GM10266 (cell line): ENCODE measurements around the gene TACSTD2.
"Not testable (repeated sequence)": the region's sequence is repeated elsewhere in the genome, so short reads cannot be mapped to it uniquely, and the experiment has no call there.

ENCODE experiments used
- DNase-seq: peaks from one replicate; pipeline ENCODE4 v3.0.0; 2012; ENCODE audit errors: extremely low spot score
- TF ChIP-seq, protein P1 (sequence below): IDR thresholded peaks from 2 replicates; pipeline ENCODE4 v1.5.1; 2012; ENCODE audit warnings: mild to moderate bottlenecking, low read depth; ENCODE audit not compliant: control insufficient read depth, insufficient read depth; ENCODE audit errors: missing control alignments

TACSTD2 gene

DNA sequence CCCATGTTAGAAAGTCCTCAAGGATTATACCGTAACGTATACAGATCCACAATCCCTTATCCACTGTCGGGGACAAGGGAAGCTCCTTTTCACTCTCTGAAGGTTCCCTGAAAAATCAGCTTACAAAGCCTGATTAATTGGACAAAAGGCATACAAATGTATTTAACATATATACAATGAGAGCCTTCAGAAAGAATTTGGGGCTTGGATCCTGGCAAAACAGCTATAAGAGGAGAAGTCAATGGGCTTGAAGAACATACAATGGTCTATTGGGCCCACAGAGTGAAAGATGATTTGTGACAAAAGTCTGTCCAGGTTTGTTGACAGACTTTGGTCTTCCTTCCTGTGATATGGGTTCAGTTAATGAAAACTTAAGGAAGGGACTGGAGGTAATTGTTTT is 10.7 kb downstream of the TACSTD2 start:
- TF ChIP-seq, protein P1, sequence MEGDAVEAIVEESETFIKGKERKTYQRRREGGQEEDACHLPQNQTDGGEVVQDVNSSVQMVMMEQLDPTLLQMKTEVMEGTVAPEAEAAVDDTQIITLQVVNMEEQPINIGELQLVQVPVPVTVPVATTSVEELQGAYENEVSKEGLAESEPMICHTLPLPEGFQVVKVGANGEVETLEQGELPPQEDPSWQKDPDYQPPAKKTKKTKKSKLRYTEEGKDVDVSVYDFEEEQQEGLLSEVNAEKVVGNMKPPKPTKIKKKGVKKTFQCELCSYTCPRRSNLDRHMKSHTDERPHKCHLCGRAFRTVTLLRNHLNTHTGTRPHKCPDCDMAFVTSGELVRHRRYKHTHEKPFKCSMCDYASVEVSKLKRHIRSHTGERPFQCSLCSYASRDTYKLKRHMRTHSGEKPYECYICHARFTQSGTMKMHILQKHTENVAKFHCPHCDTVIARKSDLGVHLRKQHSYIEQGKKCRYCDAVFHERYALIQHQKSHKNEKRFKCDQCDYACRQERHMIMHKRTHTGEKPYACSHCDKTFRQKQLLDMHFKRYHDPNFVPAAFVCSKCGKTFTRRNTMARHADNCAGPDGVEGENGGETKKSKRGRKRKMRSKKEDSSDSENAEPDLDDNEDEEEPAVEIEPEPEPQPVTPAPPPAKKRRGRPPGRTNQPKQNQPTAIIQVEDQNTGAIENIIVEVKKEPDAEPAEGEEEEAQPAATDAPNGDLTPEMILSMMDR, result no peak

DNA sequence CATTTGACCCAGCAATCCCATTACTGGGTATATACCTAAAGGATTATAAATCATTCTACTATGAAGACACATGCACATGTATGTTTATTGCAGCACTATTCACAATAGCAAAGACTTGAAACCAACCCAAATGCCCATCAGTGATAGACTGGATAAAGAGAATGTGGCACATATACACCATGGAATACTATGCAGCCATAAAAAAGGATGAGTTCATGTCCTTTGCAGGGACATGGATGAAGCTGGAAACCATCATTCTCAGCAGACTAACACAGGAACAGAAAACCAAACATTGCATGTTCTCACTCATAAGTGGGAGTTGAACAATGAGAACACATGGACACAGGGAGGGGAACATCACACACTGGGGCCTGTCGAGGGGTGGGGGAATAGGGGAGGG is 13.3 kb downstream of the TACSTD2 start:
- not testable (repeated sequence) for DNase-seq

More for the DNA sequence above, 10.7 kb downstream of the TACSTD2 start:
- no peak for DNase-seq

DNA sequence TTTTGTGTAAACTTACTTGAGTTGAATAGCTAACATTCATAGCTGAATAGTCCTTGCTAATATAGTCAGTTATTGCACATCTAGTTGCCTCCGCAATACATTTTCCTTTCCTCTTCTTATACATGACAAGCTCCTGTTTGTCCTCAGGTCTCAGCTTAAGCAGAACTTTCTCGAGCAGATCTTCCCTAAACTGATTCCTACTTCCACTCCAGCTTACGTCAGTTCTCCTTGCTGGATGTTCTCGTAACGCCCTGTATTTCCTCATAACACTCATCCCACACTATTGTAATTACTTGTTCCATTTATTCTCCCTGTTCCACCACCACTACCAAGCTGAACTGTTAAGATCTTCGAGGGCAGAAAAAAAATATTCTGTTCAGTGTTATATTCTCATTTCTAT is 15.4 kb downstream of the TACSTD2 start:
- TF ChIP-seq, protein P1, result no peak
- DNase-seq, result no peak

DNA sequence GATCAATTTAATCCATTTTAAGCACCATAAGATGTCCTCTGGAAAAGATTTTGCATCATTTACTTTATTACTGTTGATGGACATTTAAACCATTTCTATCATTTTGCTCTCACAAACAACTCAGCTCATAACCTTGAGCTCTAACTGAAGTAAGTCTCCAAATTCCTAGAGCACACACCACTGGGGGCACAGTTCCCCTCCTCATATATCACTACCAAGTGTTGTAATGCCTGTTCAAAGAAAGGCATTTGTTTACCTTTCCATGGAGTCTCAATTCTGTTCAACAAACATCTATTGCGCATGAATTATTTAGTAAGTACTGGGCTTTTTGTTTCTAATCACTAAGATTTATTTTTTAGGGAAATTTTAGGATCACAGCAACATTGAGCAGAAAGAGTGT is 21.7 kb downstream of the TACSTD2 start:
- no peak for DNase-seq
- TF ChIP-seq, protein P1, result no peak

DNA sequence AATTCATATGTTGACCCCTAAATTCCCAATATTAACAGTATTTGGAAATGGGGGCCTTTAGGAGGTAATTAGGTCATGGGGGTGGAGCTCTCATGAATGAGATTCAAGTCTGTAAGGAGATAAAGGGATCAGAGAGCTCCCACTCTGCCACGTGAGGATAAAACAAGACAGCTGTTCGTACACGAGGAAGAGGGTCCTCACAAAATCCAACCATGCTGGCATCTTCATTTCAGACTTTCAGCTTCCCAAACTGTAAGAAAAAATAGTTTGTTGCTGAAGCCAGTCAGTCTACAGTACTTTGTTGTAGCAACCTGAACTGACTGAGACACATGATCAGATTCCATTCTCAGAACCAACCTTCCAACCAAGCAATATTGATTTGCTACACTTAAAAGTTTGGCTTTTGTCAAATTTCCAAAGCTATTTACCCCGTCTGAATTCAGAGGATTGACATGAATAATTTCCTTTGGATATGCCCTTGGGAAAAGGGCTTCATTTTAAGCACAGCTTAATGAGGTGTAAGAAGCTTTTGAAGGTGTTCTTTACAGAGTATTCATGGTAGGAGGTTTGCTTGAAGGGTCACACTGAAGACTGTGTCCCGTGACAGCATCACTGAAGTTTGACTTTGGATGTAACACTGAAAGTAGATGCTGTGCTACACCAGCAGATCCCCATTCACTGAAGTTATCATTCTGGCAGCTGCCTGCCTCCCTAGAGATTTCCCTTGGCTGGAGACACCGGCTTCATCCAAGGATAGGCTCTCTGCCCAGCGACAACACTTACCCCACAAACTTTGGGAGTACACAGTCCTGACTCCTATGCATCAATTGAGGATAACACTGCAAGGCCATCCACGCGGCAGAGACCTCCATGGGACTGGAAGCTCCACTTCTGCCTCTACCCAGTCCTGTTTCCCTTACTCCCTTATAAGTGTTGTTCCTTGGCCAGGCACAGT is 25.6 kb downstream of the TACSTD2 start:
- no peak for DNase-seq
- TF ChIP-seq, protein P1, result no peak

DNA sequence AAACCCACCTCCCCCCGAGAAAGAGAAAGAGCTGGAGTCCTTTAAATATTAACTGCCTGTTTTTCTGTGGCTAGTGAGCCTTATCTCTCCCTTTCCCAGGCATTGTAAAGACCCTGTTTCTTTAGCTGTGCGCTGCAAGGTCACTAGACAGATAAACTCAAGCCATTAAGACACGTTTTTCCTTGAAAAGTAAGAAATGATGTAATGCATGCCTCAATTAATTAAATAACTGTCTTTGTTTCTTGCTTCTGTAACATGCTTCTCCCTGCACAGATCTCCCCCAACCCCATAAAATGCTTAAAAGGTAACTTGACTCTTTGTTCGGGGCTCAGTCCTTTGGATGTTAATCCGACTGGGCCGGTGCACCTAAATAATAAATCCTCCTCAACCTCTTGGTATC is 27.8 kb downstream of the TACSTD2 start:
- not testable (repeated sequence) for DNase-seq

DNA sequence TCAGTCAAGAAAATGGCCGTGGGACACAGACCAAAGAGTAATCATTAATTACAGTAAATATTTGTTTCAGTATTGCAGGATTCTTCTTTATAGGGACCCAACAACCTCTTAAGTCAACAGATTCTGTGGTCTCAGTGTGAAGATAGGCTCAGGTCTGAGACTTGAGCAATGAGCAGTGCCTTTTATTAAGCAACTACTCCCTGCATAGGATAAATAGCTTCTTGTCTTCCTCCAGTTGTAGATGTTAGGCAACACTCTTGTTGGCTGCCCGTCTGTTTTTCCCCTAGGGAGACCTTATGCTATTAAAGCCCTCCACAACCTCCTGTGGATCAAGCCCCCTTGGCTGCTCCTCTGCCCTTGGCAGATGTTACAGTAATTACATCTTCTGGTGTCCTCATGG is 28.7 kb downstream of the TACSTD2 start:
- TF ChIP-seq, protein P1, result no peak
- no peak for DNase-seq

DNA sequence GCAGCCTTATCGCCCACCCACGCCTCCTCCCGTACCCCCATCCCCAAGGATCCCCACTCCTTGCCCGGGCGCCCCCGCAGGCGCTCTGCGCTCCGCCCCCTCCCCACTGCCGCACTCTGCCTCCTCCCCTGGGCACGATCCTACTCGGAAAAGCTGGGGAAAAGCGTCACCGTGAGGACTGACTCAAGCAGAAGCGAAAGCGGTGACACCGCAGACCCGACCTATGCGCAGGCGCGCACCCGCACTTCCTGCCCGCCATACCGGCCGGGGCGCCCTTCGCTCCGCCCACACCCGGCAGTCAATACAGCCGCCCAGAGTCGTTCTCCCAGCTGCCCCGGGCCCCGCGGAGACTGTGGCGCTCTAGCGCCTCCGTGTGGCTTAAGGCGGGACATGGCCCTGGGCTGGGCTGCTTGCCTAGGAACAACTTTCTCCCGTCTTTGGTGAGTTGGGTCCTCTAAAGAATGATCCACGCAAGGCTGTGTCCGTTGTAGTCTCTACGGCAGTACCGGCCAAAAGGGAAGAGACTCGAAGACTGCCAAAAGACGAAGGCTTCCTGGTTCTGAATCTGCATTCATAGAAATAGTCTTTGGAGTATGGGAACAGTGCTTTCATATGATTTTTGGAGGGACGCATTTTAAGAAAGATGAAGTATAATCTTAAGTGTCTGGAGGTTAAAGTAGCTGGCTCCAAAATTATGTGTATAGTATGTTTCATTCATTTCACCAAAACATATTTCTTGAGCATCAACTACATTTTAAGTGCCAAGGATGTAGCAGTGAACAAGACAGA is 30.3 kb downstream of the TACSTD2 start, which contains the start of gene OMA1:
Gene OMA1, minus strand, starts transcription at position 207 of the 789 bp plus-strand sequence. CDS start 7,432 bp downstream, outside the sequence.
- peak; percentile 90 for DNase-seq
- TF ChIP-seq, protein P1, result peak; percentile 98
